NB4 (cell line): ENCODE measurements around the gene SLC12A5.

Experiments
- DNase-seq: peaks from one replicate; pipeline ENCODE4 v3.0.0; 2010; ENCODE audit warnings: low read depth
- H3K4me3 ChIP-seq: one replicate; pipeline ENCODE4 v1.5.1; 2011; ENCODE audit warnings: mild to moderate bottlenecking, low read depth, low read length, moderate library complexity
- MYC ChIP-seq: IDR thresholded peaks from 2 replicates; pipeline ENCODE4 v1.6.1; 2011; ENCODE audit warnings: low read depth, low read length
- POLR2A ChIP-seq: IDR thresholded peaks from 2 replicates; pipeline ENCODE4 v1.6.1; 2011; ENCODE audit warnings: mild to moderate bottlenecking; ENCODE audit not compliant: insufficient read length; ENCODE audit errors: extremely low read depth
- TF ChIP-seq, protein P1 (sequence below): IDR thresholded peaks from 2 replicates; pipeline ENCODE4 v1.6.1; 2011; ENCODE audit warnings: low read depth, low read length
- TF ChIP-seq, protein P2 (sequence below): IDR thresholded peaks from one replicate; pipeline ENCODE4 v1.5.1; 2012; ENCODE audit warnings: low read depth, low read length

SLC12A5 gene

DNA sequence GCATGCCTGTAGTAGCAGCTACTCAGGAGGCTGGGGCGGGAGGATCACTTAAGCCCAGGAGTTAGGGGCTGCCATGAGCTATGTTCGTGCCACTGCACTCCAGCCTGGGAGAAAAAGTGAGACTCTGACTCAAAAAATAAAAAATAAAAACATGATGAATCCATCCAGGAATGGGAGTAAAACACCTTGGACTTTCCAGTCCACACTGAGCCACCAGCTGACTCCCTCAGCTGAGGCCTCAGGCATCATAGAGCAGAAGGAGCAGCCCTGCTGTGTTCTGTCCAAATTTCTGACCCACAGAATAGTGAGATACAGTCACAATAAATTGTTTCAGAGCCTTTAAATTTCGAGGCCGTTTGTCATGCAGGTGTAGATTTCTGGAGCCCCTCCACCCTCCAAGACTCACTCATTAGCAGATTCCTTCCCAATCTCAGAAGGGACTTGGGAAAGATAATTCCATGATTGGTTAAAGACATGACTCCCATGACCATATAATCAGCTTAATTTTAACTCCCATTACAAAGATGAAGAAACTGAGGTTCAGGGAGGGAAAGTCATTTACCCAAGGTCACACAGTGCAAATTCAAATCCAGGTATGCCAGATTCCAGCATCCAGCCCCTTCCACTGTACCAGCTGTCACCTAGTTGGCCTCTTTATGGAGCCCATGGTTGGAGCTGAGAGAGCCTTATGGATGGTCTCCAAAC lies 29.3 kb upstream of the SLC12A5 start:
- no peak overlapping the region for H3K4me3 ChIP-seq
- TF ChIP-seq, protein P1, sequence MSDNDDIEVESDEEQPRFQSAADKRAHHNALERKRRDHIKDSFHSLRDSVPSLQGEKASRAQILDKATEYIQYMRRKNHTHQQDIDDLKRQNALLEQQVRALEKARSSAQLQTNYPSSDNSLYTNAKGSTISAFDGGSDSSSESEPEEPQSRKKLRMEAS, result no peak
- TF ChIP-seq POLR2A, result no peak
- TF ChIP-seq MYC, result no peak
- TF ChIP-seq, protein P2, sequence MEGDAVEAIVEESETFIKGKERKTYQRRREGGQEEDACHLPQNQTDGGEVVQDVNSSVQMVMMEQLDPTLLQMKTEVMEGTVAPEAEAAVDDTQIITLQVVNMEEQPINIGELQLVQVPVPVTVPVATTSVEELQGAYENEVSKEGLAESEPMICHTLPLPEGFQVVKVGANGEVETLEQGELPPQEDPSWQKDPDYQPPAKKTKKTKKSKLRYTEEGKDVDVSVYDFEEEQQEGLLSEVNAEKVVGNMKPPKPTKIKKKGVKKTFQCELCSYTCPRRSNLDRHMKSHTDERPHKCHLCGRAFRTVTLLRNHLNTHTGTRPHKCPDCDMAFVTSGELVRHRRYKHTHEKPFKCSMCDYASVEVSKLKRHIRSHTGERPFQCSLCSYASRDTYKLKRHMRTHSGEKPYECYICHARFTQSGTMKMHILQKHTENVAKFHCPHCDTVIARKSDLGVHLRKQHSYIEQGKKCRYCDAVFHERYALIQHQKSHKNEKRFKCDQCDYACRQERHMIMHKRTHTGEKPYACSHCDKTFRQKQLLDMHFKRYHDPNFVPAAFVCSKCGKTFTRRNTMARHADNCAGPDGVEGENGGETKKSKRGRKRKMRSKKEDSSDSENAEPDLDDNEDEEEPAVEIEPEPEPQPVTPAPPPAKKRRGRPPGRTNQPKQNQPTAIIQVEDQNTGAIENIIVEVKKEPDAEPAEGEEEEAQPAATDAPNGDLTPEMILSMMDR, result no peak
- no peak for DNase-seq

DNA sequence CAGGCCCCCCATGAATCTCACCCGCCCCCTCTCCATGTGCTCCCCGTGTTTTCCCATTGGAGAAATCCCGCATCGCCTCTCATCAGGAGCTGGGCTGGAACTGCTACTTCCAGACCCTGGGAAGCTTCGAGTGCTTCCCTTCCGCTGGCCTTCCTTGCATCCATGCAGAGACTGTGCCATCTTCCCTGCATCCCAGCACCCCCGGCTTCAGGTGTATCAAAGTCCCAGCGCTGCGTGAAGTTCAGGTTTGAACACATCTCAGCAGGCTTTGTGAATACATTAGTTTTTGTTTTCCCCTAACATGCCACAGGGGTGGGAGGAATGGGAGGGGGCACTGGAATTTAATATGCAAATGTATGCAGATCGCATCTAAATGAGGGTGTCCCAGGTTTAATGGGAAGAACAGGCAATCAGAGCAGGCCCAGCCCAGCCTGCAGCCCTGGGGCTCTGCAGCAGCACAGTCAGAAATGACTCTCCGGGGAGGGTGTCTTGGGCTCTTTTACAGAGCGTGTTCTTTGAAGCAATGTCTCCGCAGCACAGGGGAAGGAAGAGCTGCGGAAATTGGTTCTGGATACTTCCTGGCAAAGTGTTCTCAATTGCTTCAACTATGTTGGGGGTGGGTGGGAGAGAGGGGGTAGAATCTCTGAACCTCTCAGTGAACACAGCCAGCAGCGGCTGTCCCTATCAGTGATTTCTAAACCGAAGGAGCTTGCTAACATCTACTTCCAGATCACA lies 28.6 kb upstream of the SLC12A5 start:
- H3K4me3 ChIP-seq, result no peak overlapping the region
- TF ChIP-seq, protein P1, result no peak
- TF ChIP-seq MYC (no peak), POLR2A (no peak)
- no peak for DNase-seq

DNA sequence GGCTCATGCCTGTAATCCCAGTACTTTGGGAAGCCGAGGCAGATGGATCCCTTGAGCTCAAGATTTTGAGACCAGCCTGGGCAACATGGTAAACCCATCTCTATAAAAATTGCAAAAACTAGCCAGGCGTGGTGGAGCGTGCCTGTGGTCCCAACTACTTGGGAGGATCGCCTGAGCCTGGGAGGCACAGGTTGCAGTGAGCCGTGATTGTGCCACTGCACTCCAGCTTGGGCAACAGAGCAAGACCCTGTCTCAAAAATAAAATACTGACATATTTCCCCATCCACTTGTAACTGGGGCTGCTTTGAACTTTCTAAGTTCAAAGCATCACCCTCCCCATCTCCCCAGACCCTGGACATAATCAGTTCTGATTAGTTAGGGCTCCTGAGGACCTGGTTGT lies 27.5 kb upstream of the SLC12A5 start:
- TF ChIP-seq POLR2A (no peak), MYC (no peak)
- TF ChIP-seq, protein P1, result no peak
- TF ChIP-seq, protein P2, result no peak
- DNase-seq, result no peak
- no peak overlapping the region for H3K4me3 ChIP-seq

DNA sequence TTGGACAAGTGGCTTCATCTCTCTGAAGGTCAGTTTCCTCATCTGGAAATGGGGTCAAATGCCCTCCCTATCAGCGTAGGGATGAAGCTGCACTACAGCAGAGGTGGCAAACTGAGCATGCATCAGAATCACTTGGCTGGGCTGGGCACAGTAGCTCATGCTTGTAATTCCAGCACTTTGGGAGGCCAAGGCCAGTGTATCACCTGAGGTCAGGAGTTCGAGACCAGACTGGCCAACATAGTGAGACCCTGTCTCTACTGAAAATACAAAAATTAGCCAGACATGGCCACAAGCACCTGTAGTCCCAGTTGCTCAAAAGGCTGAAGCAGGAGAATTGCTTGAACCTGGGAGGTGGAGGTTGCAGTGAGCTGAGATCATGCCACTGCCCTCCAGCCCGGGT lies 27.0 kb upstream of the SLC12A5 start:
- no peak overlapping the region for H3K4me3 ChIP-seq
- no peak for TF ChIP-seq POLR2A
- TF ChIP-seq, protein P1, result no peak
- TF ChIP-seq, protein P2, result no peak
- TF ChIP-seq MYC, result no peak
- no peak for DNase-seq

DNA sequence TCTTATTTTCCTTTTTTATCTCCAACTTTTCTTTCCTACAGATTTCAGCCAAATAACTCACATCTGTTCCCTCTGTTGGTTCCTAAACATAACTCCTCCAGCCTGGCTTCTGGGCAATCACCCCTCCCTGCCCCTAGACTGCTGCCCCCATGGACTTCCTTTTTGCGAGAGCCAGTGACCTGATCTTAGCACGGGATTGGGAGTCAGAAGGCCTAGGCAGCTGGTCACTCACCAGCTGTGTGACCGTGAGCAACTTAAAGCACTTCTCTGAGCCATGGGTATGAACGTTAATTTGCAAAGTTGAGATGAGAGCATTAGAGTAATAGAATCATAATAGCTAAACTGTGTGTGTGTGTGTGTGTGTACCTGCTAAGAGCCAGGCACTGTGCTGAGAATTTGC lies 24.8 kb upstream of the SLC12A5 start:
- TF ChIP-seq, protein P1, result no peak
- TF ChIP-seq, protein P2, result no peak
- TF ChIP-seq MYC, result no peak
- TF ChIP-seq POLR2A, result no peak
- peak; percentile 56 for DNase-seq
- no peak overlapping the region for H3K4me3 ChIP-seq

DNA sequence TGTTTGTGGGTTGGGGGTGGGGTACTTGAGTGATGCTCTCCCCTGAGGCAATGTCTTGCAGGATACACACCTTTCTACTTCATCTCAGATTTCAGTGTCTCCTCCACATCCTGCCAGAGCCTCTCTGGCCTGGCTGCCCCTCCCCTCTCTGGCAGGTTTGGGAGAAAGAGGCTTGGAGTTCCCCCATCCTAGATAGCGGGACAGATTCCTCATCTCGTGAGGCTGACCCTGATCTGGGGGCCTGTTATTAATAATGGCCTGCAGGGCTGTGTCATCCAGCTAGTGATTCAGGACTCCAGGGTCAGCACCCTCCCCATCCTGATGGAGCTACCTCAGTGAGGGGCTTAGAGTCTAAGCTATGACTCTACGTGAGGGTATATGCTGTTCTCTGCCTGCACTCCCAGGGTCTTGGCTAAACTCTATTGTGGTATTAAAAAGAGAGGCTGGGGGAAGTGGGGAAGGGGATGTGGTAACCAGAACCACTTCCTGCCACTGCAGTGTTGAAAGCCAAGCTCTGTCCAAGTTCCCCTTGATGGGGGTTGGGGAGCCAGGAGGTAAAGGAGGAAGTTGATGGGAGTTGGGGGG lies 24.0 kb upstream of the SLC12A5 start:
- no peak overlapping the region for H3K4me3 ChIP-seq
- DNase-seq, result peak; percentile 99
- TF ChIP-seq, protein P2, result no peak
- TF ChIP-seq, protein P1, result peak; percentile 34
- TF ChIP-seq POLR2A (no peak), MYC (0 out of 2 replicates have a peak, but pooled peaks have one; percentile 55)
